ENCODE measurements around the gene KHDC1. TPM values are rescaled to one million over a fixed set of nuclear protein-coding genes. Genes with fewer than 3 reads are reported as not detected.

The KHDC1 gene
- total and polyA plus RNA-seq, 2 donors (not counting 1 experiment from before 2014, with no cell fraction given) = 2.6 to 3.5 TPM

DNA sequence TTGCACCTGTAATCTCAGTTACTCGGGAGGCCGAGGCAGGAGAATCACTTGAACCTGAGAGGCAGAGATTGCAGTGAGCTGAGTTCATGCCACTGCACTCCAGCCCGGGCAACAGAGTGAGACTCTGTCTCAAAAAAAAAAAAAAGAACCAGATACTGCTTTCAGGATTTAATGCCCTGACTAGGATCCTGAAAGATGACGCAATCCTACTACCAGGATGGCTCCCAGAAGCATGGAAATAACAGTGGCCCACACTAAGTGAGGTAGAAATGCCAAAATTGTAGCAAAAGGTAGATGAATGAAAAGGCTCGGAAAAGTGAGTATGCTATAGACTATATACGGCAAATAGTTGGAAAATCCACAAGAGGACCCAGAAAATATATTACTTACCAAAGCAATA is 23.8 kb upstream of the KHDC1 start:
- no peak overlapping the region for H3K27ac ChIP-seq (ENCODE audit: low read length in 2 of 2)
- CTCF ChIA-PET = interaction anchor here (5.3 kb wide), 1 partner anchor 40 kb away, joined by 82 read pairs; no protein-coding TSS in a partner anchor
- POLR2A ChIA-PET = no interaction called here

DNA sequence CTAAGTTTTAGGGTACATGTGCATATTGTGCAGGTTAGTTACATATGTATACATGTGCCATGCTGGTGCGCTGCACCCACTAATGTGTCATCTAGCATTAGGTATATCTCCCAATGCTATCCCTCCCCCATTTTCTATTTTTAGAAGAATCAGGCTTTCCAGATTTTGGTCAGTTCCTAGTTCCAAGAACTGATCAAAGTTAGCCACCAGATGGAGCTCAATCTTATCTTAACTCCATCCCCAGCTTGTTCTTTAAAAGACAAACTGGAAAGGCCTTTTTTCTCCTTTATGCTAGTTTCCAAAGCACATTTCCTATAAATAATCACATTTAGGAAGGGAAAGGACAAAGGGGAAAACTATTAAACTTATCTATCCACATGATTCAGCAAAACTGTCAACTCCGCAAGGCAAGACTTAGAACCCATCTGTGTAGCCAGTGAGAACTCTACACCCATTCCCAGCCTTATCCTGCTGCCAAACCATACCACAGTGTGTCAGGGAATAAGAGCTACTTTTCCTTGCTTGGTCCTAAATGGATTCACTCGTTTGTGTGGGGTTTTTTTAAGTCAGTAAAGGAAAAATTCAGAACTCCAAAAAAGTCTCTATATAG is 22.8 kb upstream of the KHDC1 start:
- Histone ChIP-seq H3K79me2 (ENCODE audit: control insufficient read depth, insufficient read depth, low read length) (no peaks in the 10 kb centered on the region), H3K9me3 (ENCODE audit: control extremely low read depth in 1 of 3, control insufficient read depth in 2 of 3, insufficient read depth in 1 of 3, low read length in 2 of 3) (no peaks in the 10 kb centered on the region), H2AFZ (ENCODE audit: insufficient read depth, low read depth, low read length, poor library complexity, severe bottlenecking) (no peak overlapping the region), H3K27me3 (replicated peaks in 1 of 4; ENCODE audit: control extremely low read depth in 1 of 4, control insufficient read depth in 3 of 4, insufficient read depth in 4 of 4, low read length in 3 of 4) (no peaks in the 10 kb centered on the region), H3K36me3 (replicated peaks in 1 of 2; ENCODE audit: control extremely low read depth in 1 of 2, control insufficient read depth in 1 of 2, extremely low read depth in 1 of 2, insufficient read depth in 2 of 2, low read length in 1 of 2) (no peaks in the 10 kb centered on the region), H3K9ac (ENCODE audit: low read length) (no peak overlapping the region), H4K20me1 (ENCODE audit: control insufficient read depth, insufficient read depth, low read length, poor library complexity, severe bottlenecking) (no peaks in the 10 kb centered on the region), H3K4me1 (ENCODE audit: control insufficient read depth in 2 of 2, insufficient read depth in 2 of 2, low read length in 2 of 2) (no peaks in the 10 kb centered on the region), H3K4me3 (ENCODE audit: control extremely low read depth in 1 of 5, extremely low read depth in 1 of 5, insufficient read depth in 1 of 5, low read depth in 2 of 5, low read length in 4 of 5) (no peak overlapping the region), H3K27ac (ENCODE audit: low read length in 2 of 2) (no peak overlapping the region), H3K4me2 (replicated peaks; ENCODE audit: low read depth, low read length, poor library complexity, severe bottlenecking) (no peak overlapping the region)
- no peak overlapping the region for H3K4me3 Mint-ChIP-seq
- WGBS (ENCODE audit: insufficient coverage) = no CpG with 5 or more reads among the region's 3 CpGs
- TF ChIP-seq, protein P1, sequence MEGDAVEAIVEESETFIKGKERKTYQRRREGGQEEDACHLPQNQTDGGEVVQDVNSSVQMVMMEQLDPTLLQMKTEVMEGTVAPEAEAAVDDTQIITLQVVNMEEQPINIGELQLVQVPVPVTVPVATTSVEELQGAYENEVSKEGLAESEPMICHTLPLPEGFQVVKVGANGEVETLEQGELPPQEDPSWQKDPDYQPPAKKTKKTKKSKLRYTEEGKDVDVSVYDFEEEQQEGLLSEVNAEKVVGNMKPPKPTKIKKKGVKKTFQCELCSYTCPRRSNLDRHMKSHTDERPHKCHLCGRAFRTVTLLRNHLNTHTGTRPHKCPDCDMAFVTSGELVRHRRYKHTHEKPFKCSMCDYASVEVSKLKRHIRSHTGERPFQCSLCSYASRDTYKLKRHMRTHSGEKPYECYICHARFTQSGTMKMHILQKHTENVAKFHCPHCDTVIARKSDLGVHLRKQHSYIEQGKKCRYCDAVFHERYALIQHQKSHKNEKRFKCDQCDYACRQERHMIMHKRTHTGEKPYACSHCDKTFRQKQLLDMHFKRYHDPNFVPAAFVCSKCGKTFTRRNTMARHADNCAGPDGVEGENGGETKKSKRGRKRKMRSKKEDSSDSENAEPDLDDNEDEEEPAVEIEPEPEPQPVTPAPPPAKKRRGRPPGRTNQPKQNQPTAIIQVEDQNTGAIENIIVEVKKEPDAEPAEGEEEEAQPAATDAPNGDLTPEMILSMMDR (IDR thresholded peaks at IDR 0.05) = peak; percentile 22
- TF ChIP-seq EZH2 (IDR thresholded peaks at IDR 0.05; ENCODE audit: borderline replicate concordance, insufficient read depth, low read depth, low read length, poor library complexity, severe bottlenecking) = no peak
- H3K27ac Mint-ChIP-seq = no peak overlapping the region
- DNase-seq (peak; percentile 13), ATAC-seq (ENCODE audit: low read depth) (no peak)
- intact Hi-C loops (cut with micrococcal nuclease) = no loop called here
- no peaks in the 10 kb centered on the region for H3K9me3 Mint-ChIP-seq (ENCODE audit: insufficient read depth)
- ChIA-PET CTCF (interaction anchor here (0.6 to 5.3 kb wide), 5 partner anchors 20 to 273 kb away, joined by 3 to 82 read pairs (median 3); no protein-coding TSS in a partner anchor), POLR2A (no interaction called here)
- no peaks in the 10 kb centered on the region for H3K27me3 Mint-ChIP-seq
- H3K4me1 Mint-ChIP-seq = no peaks in the 10 kb centered on the region

More for the DNA sequence above, 23.8 kb upstream of the KHDC1 start:
- H3K4me3 Mint-ChIP-seq = no peak overlapping the region
- no peak for ATAC-seq (ENCODE audit: low read depth)
- intact Hi-C loops (cut with micrococcal nuclease) = no loop called here
- WGBS (ENCODE audit: insufficient coverage) = 100% methylated on average over 2 of the region's 6 CpGs
- H3K4me1 Mint-ChIP-seq = no peaks in the 10 kb centered on the region
- no peak overlapping the region for H3K4me2 ChIP-seq (replicated peaks; ENCODE audit: low read depth, low read length, poor library complexity, severe bottlenecking)
- H3K9me3 Mint-ChIP-seq (ENCODE audit: insufficient read depth) = no peaks in the 10 kb centered on the region
- H3K27me3 ChIP-seq (replicated peaks in 1 of 4; ENCODE audit: control extremely low read depth in 1 of 4, control insufficient read depth in 3 of 4, insufficient read depth in 4 of 4, low read length in 3 of 4) = no peaks in the 10 kb centered on the region
- H3K79me2 ChIP-seq (ENCODE audit: control insufficient read depth, insufficient read depth, low read length) = no peaks in the 10 kb centered on the region
- no peak for DNase-seq
- no peaks in the 10 kb centered on the region for H3K4me1 ChIP-seq (ENCODE audit: control insufficient read depth in 2 of 2, insufficient read depth in 2 of 2, low read length in 2 of 2)
- no peaks in the 10 kb centered on the region for H3K9me3 ChIP-seq (ENCODE audit: control extremely low read depth in 1 of 3, control insufficient read depth in 2 of 3, insufficient read depth in 1 of 3, low read length in 2 of 3)
- H3K27ac Mint-ChIP-seq = no peak overlapping the region
- no peaks in the 10 kb centered on the region for H3K27me3 Mint-ChIP-seq
- TF ChIP-seq, protein P1 (IDR thresholded peaks at IDR 0.05) = no peak
- TF ChIP-seq EZH2 (IDR thresholded peaks at IDR 0.05; ENCODE audit: borderline replicate concordance, insufficient read depth, low read depth, low read length, poor library complexity, severe bottlenecking) = no peak
- no peak overlapping the region for H3K9ac ChIP-seq (ENCODE audit: low read length)
- no peaks in the 10 kb centered on the region for H4K20me1 ChIP-seq (ENCODE audit: control insufficient read depth, insufficient read depth, low read length, poor library complexity, severe bottlenecking)
- no peak overlapping the region for H2AFZ ChIP-seq (ENCODE audit: insufficient read depth, low read depth, low read length, poor library complexity, severe bottlenecking)
- no peak overlapping the region for H3K4me3 ChIP-seq (ENCODE audit: control extremely low read depth in 1 of 5, extremely low read depth in 1 of 5, insufficient read depth in 1 of 5, low read depth in 2 of 5, low read length in 4 of 5)
- H3K36me3 ChIP-seq (replicated peaks in 1 of 2; ENCODE audit: control extremely low read depth in 1 of 2, control insufficient read depth in 1 of 2, extremely low read depth in 1 of 2, insufficient read depth in 2 of 2, low read length in 1 of 2) = no peaks in the 10 kb centered on the region

All from B cell (primary cell).